ENCODE data around the gene SLC2A11.
"Not testable (repeated sequence)": the region's sequence is repeated elsewhere in the genome, so short reads cannot be mapped to it uniquely, and the experiment has no call there.

The SLC2A11 gene

DNA sequence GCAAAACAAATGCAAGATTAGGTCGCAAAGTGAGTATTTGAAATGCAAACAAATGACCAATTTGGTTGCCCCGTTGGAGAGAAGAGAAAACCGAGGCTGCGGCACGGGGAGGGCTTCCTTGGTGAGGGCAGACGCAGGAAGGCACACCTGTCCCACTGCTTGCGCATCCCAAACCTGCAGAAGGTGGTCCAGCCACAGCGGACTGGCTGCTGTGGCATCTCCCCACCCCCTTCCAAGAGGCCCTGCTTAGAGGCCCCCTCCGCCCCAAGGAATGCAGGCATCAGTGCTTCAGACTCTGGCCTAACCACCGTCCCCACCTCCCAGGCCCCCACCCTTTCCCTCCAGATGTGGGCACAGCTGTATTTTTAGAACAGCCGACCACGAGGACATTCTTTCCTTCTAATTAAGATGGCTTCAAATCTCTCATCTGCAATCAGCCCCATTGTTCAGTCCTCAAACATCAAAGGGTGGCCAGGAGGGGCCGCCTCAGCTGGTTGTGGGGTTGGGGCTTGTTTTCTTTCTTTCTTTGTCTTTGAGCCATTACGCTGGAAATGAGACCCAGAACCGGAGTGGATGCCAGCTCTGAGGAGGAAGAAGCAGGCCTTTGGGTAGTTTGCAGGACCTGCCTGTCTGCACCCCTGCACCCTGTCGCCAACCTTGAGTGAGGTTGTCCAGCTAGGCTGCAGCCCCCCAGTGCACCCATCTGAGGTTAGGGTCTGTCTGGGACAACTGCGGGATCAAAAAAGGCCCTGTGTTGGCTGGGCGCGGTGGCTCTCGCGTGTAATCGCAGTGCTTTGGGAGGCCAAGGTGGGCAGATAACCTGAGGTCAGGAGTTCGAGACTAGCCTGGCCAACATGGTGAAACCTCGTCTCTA, 9.4 kb upstream of the SLC2A11 start:
- H3K27ac ChIP-seq, result no peak overlapping the region
- TF ChIP-seq, protein P1, sequence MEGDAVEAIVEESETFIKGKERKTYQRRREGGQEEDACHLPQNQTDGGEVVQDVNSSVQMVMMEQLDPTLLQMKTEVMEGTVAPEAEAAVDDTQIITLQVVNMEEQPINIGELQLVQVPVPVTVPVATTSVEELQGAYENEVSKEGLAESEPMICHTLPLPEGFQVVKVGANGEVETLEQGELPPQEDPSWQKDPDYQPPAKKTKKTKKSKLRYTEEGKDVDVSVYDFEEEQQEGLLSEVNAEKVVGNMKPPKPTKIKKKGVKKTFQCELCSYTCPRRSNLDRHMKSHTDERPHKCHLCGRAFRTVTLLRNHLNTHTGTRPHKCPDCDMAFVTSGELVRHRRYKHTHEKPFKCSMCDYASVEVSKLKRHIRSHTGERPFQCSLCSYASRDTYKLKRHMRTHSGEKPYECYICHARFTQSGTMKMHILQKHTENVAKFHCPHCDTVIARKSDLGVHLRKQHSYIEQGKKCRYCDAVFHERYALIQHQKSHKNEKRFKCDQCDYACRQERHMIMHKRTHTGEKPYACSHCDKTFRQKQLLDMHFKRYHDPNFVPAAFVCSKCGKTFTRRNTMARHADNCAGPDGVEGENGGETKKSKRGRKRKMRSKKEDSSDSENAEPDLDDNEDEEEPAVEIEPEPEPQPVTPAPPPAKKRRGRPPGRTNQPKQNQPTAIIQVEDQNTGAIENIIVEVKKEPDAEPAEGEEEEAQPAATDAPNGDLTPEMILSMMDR (conservative IDR thresholded peaks at IDR 0.05), result no peak

DNA sequence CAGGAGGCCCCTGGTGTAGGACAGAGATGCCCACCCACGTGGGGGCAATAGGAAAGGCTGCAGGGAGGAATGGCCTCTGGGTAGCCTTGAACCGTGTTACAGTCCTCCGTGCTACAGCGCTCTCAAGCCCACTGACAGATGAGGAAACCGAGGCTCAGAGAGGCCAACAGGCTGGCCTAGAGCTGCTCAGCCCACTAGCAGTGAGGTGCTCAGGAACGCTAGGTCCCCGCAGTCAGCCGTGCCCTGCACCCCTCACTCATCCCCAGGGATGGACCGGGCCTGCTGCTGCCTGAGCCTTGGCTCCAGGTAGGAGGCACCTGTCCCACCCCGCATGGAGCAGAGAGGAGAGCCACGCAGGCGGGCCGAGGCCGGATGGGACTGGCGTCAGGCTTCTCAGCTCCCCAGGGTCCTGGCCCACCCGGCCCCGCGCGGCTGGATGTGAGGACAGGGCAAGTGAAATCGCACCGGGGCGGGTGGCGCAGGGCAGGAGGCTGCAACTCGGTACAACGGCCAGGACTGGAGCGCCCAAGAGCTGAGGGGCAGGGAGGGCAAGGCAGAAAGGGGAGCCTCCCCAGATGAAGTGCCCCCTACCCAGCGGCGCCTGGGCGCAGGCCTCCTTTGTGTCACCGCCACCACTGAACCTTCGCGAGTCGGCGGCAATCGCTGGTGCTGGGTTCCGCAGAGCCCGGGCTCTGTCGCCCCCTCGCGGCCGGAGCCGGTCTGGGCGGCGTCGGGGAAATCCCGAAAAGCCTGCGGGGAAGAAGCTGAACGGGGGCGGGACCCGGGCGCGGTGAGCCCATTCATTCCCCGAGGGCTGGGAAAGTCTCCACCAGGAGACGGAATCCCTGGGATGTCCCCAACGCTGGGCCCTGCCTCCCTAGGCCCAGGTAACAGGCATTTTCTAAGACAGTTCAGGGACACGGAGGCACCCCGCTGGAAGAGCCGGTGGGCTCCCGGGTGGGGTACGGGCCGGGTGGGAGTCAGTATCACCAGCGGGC, 8.4 kb upstream of the SLC2A11 start:
- TF ChIP-seq, protein P1 (conservative IDR thresholded peaks at IDR 0.05), result peak; percentile 97
- H3K27ac ChIP-seq, result peak overlapping the region; percentile 26; the same call in 1 of the 2 replicates

DNA sequence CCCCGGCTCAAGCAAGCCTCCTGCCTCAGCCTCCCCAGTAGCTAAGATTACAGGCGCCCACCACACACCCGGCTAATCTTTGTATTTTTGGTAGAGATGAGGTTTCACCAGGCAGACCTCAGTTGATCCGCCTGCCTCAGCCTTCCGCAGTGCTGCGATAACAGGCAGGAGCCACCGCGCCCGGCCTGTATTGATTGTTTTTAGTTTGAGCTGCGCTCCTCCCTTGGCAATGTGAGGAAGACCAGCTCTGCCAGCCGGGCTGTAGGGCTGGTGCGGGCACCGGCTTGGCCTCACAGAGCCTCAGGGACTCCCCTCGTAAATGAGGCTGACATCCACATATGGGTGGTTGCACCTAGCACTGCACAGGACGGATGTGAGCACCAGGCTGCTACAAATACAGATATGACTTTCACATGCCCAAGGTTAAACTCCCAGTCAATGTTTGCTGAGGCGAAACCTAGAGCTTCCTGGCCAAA, 7.5 kb upstream of the SLC2A11 start:
- TF ChIP-seq, protein P1 (conservative IDR thresholded peaks at IDR 0.05), result no peak
- H3K27ac ChIP-seq, result no peak overlapping the region

DNA sequence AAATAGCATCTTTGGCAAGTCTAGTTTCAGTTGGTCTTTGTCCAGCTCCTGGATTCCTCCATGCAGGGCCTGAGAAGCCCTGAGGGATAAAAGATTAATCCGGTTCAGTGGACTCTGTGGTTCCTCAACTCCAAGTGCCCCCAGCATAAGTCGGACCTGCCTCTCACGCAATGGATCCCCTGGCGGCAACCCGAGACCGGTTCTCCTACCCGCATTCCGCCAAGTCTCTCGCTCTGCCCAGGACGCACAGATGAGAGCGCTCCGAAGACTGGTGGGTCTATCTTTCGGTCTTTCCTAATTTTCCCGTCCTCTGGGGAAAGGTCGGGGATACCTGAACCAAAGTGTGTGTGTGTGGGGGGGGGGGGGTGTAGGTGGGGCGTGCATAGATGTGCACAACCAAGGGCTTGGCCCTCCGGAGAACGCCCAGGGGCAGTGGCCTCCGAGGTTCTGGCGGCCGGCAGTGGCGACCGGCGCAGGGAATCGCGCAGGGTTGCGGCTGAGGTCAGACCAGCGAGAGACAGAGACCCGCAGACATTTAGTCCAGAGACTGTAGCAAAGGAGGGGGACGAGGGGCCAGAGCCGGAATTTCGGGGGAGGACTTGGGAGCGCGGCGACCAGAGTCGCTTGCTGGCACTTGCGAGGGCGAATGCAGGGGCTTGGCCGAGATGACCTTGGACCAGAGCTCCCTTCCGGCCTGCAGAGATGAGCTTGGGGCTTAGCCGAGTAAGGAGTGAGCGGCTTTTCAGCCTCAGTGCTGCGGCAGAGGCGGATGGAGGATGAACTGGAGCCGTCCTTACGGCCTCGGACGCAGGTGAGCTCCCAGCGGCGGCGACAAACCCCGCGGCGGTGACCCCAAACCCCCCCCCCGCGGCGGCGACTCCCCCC, 712 bp upstream of the SLC2A11 start:
- H3K27ac ChIP-seq, result peak overlapping the region; percentile 92
- TF ChIP-seq, protein P1 (conservative IDR thresholded peaks at IDR 0.05), result no peak; the same call in 1 of the 2 replicates

DNA sequence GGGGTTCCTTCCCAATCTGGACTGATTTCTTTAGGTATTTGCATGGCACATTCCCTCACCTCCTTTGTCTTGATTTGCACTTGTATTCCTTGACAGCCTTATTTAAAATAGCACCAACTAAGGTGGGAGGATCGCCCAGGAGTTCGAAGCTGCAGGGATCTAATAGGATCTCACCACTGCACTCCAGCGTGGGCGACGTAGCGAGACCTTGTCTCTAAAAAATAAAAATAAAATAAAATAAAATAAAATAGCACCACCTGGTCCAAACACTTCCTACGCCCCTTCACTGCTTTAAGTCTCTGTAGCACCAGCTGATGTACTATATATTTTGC, 775 bp downstream of the SLC2A11 start:
- peak overlapping the region; percentile 92 for H3K27ac ChIP-seq
- TF ChIP-seq, protein P1 (conservative IDR thresholded peaks at IDR 0.05), result 0 out of 2 replicates have a peak, but pooled peaks have one; percentile 3

DNA sequence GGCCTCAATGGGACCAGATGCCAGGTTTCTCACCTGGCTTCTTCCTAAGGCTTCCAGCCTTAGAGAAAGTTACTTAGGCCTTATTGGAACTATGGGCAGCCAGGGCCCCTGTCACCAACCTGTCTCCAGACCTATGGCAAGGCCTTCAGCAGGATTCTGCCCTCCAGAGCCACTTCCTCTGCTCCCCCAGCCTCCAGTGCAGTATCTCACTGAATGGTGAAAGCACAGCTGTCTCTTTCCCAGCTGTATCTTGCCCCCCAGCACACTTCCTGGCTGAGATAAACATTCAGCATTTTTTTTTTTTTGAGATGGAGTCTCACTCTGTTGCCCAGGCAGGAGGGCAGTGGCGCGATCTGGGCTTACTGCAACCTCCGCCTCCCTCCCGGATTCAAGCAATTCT, 1.5 kb downstream of the SLC2A11 start:
- H3K27ac ChIP-seq, result peak overlapping the region; percentile 92
- TF ChIP-seq, protein P1 (conservative IDR thresholded peaks at IDR 0.05), result no peak

DNA sequence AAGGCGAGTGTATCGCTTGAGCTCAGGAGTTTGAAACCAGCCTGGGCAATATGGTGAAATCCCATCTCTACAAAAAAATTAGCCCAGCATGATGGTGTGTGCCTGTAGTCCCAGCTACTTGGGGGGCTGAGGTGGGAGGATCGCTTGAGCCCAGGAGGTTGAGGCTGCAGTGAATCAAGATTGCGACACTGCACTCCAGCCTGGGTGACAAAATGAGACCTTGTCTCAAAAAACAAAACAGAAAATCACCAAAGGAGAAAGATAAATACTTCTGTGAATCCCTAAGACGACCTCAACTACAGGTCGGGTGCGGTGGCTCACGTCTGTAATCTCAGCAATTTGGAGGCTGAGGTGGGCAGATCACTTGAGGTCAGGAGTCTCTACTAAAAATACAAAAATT, 2.5 kb downstream of the SLC2A11 start:
- not testable (repeated sequence) for H3K27ac ChIP-seq

Data from VCaP (cell line).